Thyroid gland (tissue), 4 donors: ENCODE data around the gene MXD4. TPM values are rescaled to one million over a fixed set of nuclear protein-coding genes. Genes with fewer than 3 reads are reported as not detected.
A peak's percentile ranks its signal among the peaks of the same experiment; 100 is the strongest.

Source experiments
- DNase-seq, 2 donors: peaks; one replicate each; pipeline ENCODE4 v3.0.0-alpha.2; 2019
- H3K27ac ChIP-seq, 3 donors: fragments of 200-600 bp; sonication (generic); 1 replicate in 2 of 3; 2 replicates in 1 of 3; pipeline ENCODE4 v1.5.1; 2016 to 2019; ENCODE audit warnings: mild to moderate bottlenecking in 1 of 3, moderate library complexity in 1 of 3
- H3K27me3 ChIP-seq: fragments of 200-600 bp; sonication (generic); one replicate; pipeline ENCODE4 v1.5.1; 2019
- H3K36me3 ChIP-seq, 2 donors: fragments of 200-600 bp; sonication (generic); one replicate each; pipeline ENCODE4 v1.5.1; 2016 to 2019
- H3K4me1 ChIP-seq, 2 donors: fragments of 200-600 bp; sonication (generic); one replicate each; pipeline ENCODE4 v1.5.1; 2017 to 2019
- H3K4me3 ChIP-seq, 3 donors: fragments of 200-600 bp; sonication (generic); replicated peaks in 1 of 3; 1 replicate in 2 of 3; 2 replicates in 1 of 3; pipeline ENCODE4 v1.5.1; 2016; ENCODE audit warnings: mild to moderate bottlenecking in 1 of 3
- H3K9me3 ChIP-seq: fragments of 200-600 bp; sonication (generic); one replicate; pipeline ENCODE4 v1.5.1; 2017
- POLR2A ChIP-seq, 2 donors: fragments of 450-650 bp; IDR thresholded peaks; one replicate each; pipeline ENCODE4 v1.6.1; 2017; ENCODE audit warnings: antibody characterized with exemption in 2 of 2, mild to moderate bottlenecking in 2 of 2, moderate library complexity in 1 of 2
- WGBS, 2 donors: methylation state at CpG; one replicate each; pipeline ENCODE4 v1.1.5; 2017; 5-methylcytosine and 5-hydroxymethylcytosine counted together
- intact Hi-C: fragments of 100-400 bp; cut with DNase I; formaldehyde crosslinking; loops from one replicate; pipeline ENCODE4 v1.15.1; 2023
- total RNA-seq, 4 donors: library from RNA; depleted of rRNA; stranded (reverse); fragments of >200 nt; gene quantifications; one replicate each; pipeline ENCODE4 v1.2.3, GENCODE V29; 2016
- TF ChIP-seq, protein P1 (sequence below), 6 experiments: fragments of 200-600 bp in 3 of 6; fragments of 450-650 bp in 3 of 6; sonication (generic) in 3 of 6; IDR thresholded peaks; one replicate each; pipeline ENCODE4 v1.5.1; 2016 to 2019; ENCODE audit warnings: antibody characterized with exemption in 6 of 6, mild to moderate bottlenecking in 2 of 6, inconsistent platforms in 1 of 6, moderate library complexity in 1 of 6

The MXD4 gene
- total RNA-seq, 4 donors from 2014 or later, result 48.1 to 102 (median 61.9) TPM

- Histone ChIP-seq H3K27ac (peak overlapping the region in 2 of 3 donors; percentile 91 to 96), H3K4me1 (peaks cover 75 to 76% of the 10 kb centered on the region in 2 donors), H3K27me3 (no peaks in the 10 kb centered on the region), H3K4me3 (no peak overlapping the region), H3K36me3 (peaks cover 7 to 11% of the 10 kb centered on the region in 2 donors), H3K9me3 (no peaks in the 10 kb centered on the region)
- TF ChIP-seq, protein P1, sequence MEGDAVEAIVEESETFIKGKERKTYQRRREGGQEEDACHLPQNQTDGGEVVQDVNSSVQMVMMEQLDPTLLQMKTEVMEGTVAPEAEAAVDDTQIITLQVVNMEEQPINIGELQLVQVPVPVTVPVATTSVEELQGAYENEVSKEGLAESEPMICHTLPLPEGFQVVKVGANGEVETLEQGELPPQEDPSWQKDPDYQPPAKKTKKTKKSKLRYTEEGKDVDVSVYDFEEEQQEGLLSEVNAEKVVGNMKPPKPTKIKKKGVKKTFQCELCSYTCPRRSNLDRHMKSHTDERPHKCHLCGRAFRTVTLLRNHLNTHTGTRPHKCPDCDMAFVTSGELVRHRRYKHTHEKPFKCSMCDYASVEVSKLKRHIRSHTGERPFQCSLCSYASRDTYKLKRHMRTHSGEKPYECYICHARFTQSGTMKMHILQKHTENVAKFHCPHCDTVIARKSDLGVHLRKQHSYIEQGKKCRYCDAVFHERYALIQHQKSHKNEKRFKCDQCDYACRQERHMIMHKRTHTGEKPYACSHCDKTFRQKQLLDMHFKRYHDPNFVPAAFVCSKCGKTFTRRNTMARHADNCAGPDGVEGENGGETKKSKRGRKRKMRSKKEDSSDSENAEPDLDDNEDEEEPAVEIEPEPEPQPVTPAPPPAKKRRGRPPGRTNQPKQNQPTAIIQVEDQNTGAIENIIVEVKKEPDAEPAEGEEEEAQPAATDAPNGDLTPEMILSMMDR (IDR thresholded peaks at IDR 0.05), result no peak
- no peak for TF ChIP-seq POLR2A (IDR thresholded peaks at IDR 0.05)
- intact Hi-C loops, result no loop called here
- 74 to 81% methylated on average over 6 of the region's 13 CpGs for WGBS, 2 donors
- DNase-seq, result peak in 1 of 2 donors; percentile 6
These were observed 2.8 kb downstream of the MXD4 start for GRCh38 chr4:2259036-2259540.

- intact Hi-C loops, result no loop called here
- H3K27ac ChIP-seq, result peak overlapping the region in 2 of 3 donors; percentile 91 to 96
- H3K27me3 ChIP-seq, result no peaks in the 10 kb centered on the region
- H3K36me3 ChIP-seq, result peaks cover 11 to 13% of the 10 kb centered on the region in 2 donors
- H3K4me1 ChIP-seq, result peaks cover 71 to 74% of the 10 kb centered on the region in 2 donors
- no peaks in the 10 kb centered on the region for H3K9me3 ChIP-seq
- DNase-seq, result peak in 1 of 2 donors; percentile 3
- 80 to 91% methylated on average over 1 to 7 of the region's 18 CpGs for WGBS, 2 donors
- TF ChIP-seq POLR2A (IDR thresholded peaks at IDR 0.05), result no peak
- TF ChIP-seq, protein P1 (IDR thresholded peaks at IDR 0.05), result no peak
- no peak overlapping the region for H3K4me3 ChIP-seq
These were observed 3.5 kb downstream of the MXD4 start for GRCh38 chr4:2258091-2259035.

DNA sequence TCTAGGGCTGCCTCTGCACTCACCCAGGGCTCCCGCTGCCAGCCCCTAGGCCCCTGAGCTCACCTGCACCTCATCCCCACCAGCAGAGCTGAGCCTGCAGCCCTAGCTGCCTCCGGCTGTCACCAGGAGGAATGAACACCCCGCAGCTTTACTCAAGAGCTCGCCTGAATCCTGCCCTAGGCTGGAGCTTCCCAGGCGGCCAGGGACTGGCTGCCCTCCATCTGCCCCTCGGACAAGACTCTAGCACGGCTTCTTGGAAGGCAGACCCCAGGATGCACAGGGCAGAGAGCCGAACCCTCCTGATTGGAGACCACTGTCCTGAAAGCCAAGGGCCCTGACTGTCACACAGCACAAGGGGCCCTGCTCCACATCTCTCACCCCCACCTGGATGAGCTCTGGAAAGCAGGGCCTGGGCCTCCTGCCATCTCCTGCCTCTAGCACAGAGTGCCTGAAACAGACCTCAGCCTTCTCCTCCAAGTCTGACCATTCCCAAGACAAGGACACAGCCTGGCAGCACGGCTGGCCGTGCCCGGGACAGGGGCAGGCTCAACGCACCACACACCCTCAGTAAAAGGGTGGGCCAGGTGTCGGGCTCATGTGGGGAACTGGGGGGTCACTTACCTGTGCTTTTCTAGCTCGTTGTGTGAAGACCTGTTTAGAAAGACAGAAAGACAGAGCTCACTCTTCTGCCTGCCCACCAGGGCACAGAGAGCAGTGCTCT is 4.4 kb downstream of the MXD4 start:
- intact Hi-C loops, result no loop called here
- Histone ChIP-seq H3K27ac (peak overlapping the region; percentile 73 to 96 (median 91)), H3K27me3 (no peaks in the 10 kb centered on the region), H3K9me3 (no peaks in the 10 kb centered on the region), H3K36me3 (peaks cover 17 to 20% of the 10 kb centered on the region in 2 donors), H3K4me1 (peaks cover 62 to 65% of the 10 kb centered on the region in 2 donors), H3K4me3 (no peak overlapping the region)
- peak in 1 of 2 donors; percentile 2 for DNase-seq
- WGBS, 2 donors, result 74 to 90% methylated on average over 4 to 12 of the region's 14 CpGs
- TF ChIP-seq, protein P1 (IDR thresholded peaks at IDR 0.05), result no peak
- no peak for TF ChIP-seq POLR2A (IDR thresholded peaks at IDR 0.05)

- TF ChIP-seq, protein P1 (IDR thresholded peaks at IDR 0.05), result no peak
- TF ChIP-seq POLR2A (IDR thresholded peaks at IDR 0.05), result no peak
- H3K4me1 ChIP-seq, result peaks cover 62 to 65% of the 10 kb centered on the region in 2 donors
- no peak overlapping the region for H3K4me3 ChIP-seq
- H3K27me3 ChIP-seq, result no peaks in the 10 kb centered on the region
- intact Hi-C loops, result no loop called here
- peak; percentile 61 to 62 for DNase-seq
- no peaks in the 10 kb centered on the region for H3K9me3 ChIP-seq
- peak overlapping the region; percentile 73 to 96 (median 91) for H3K27ac ChIP-seq
- 59 to 62% methylated on average over 7 to 11 of the region's 12 CpGs for WGBS, 2 donors
- peaks cover 20 to 25% of the 10 kb centered on the region in 2 donors for H3K36me3 ChIP-seq
These were observed 5.1 kb downstream of the MXD4 start for GRCh38 chr4:2256781-2257191.
